ENCODE data around the gene ALAS1.

ALAS1 gene

DNA sequence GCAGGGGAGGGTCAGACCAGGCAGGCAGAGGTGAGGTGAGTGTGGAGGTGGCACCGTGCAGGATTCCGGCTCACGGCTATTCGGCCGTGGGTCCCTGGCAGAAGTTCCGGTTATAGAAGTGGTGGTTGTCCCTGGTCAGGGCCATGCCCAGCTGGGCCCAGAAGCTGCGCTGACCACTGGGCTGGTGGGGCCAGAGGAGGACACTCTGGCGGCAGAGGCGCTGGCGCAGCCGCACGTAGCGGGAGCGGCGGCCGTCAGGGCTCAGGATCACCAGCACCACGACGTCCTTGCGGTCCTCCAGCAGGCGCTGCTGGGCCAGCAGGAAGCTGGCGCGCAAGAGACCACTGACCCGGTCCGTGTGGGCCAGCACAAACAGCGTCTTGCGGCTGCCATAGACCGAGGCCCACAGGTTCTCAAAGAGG, 23.2 kb downstream of the ALAS1 start:
- DNase-seq (ENCODE audit: low read depth), result no peak

DNA sequence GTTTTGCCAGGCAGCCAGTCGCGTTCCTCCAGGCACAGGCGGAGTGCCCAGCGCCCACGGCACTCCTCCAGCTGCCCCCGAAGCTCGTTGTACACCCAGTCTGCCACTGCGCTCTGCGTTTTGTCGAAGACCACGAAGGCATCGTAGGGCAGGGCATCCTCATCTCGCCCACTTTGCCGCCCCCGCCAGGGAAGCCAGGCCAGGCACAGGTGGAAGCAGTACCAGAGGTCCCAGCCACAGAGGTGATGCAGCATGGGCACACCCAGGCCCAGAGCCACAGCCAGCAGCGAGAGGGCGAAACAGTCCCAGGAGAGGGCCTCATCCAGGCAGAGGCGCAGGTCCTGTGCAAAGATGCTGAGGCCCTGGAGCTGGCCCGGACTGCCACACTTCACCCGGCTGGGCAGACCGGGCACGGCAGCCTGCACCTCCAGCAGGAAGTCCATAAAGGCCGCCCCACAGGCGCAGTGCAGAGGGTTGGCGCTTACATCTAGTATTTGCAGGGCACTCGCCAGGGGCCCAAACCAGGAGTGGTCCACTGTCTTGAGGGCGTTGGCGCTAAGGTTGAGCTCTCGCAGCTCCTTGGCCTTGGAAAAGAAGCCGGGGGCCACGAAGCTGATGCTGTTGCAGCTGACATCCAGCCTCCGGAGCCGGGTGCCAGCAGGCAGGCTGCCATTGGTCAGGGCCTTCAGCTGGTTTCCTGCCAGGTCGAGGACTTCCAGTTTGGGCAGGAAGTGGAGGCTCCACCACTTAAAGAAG, 23.8 kb downstream of the ALAS1 start:
- no peak for DNase-seq (ENCODE audit: low read depth)

DNA sequence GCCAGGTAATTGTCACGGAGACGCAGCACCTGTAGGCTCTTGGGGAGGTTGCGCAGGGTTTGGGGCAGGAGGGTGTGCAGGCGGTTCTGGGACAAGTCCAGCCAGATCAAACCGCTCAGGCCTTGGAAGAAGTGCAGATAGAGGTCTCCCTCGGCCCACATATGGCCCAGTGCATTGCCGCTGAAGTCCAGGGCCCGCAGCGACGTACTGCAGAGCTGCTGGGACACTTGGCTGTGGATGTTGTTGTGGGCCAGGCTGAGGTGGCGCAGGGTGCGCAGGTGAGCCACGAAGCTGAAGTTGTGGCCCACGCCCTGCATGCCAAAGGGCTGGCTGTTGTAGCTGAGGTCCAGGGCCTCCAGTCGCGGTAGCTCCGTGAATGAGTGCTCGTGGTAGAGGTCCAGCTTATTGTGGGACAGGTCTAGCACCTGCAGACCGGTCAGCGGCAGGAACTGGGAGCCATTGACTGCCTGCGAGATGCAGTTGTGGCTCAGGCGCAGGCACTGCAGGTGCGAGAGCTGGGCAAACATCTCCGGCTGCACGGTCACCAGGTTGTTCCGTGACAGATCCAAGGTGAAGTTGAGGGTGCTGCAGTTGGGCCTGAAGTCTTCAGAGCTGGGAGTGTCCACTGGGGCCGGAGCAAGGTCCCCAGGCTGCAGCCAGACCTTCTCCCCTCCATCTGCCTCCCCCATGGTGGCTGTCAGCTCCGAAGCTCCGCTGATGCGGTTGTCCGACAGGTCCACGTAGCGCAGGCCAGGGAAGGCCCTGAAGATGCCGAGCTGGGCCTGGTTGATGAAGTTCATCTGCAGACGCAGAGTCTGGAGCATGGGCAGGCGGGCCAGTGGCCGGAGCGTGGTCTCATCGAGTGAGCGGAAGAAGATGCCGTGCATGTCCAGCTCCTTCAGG, 24.6 kb downstream of the ALAS1 start:
- no peak for DNase-seq (ENCODE audit: low read depth)

DNA sequence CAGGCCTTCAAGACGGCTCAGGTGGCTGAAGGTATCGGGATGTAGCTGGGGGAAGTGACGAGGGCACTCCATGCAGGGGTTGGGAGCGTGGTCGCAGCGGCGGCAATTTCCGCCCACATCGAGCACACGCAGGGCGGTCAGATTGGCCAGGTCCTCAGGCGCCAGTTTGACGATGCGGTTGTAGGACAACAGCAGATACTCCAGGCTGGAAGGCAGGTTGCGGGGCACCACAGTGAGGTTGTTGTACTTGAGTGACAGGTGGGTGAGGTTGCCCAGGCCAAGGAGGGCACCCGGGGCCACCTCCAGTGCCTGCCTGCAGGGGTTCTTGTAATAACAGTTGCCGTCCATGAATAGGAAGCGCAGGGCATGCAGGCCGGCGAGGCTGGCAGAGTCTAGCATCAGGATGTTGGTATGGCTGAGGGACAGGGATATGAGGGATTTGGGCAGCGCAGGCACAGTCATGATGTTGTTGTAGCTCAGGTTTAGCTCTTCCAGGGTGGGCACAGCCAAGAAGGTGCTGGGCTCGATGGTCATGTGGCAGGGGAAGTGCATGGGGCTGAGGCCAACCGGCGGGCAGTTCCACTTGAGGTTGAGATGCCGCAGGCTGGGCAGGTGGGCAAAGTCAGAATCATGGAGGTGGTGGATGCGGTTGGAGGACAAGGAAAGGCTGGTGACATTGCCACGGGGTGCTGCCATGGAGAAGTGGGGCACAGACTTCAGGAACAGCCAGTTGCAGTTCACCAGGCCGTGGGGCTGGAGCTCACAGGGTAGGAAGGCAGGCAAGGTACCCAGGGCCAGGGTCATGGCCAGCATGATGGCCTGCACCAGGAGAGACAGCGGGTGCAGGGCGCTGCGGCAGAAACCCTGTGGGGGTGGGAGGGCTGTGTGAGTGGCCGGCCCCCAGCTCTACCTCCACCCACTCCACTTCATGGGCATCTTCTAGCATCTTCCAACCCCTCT, 25.8 kb downstream of the ALAS1 start:
- DNase-seq (ENCODE audit: low read depth), result no peak

DNA sequence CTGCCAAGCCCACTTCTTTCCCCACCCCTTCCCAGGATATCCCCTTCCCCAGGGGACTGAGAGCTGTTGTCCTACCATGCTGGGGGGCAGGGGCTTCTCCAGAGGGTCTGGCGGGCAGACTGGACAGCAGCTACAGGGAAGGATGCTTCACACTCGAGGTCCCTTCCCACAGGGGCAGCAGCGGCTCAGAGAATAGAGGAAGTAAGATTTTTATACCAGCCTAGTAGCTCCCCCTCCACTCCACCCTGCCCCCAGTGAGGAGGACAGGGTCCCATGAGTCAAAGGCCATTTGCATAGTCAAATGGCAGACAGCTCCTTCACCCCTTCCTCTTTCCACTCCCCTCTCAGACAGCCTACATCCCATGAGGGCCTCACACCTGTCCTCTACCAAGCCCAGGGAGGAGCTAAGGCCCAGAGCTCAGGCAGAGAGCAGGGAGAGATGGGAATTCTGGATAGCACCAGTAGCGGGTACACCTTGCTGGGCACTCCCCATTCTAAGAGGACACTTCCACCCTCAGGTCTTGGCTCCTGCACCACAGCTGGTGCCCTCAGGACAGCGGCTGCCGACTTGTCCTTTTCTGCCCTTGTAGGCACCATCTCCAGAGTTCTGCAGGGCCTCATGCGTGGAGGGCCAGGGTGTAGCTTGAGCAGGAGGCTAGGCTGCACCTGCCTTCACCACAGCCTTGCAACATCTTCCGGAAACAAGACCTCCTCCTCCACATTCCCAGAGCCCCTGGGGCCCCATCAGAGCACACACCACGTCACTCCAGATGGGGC, 27.7 kb downstream of the ALAS1 start, which contains the start of gene TLR9:
Gene TLR9 (minus strand): TSS at position 194 of the 777 bp plus-strand sequence. CDS start 116 bp downstream, at position 78.
- no peak for DNase-seq (ENCODE audit: low read depth)

DNA sequence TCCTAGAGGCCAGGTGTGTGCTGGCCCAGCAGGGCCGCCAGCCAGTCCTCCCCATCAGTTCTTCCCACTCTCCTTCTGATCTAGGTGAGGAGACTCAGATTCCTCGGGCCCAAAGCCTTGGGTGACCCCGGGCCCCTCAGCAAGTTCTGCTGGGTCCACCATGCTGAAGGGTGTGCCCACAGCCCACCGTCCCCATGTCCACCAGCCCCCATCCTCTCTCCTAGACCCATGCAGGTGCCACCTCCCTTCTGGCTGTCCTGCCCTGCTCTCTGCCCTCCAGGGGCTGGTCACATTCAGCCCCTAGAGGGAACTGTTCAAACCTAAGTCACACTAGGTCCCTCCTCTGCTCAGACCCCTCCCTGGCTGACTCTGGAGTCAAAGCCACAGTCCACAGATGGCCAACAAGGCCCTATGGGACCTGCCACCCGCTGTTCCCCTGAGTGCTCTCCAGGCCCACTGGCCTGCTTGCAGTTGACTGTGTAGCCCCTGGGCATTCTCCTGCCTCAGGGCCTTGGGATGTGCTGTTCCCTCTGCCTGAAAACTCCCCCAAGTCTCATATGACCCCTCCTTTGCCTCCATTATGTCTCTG, 28.4 kb downstream of the ALAS1 start:
- no peak for DNase-seq (ENCODE audit: low read depth)

DNA sequence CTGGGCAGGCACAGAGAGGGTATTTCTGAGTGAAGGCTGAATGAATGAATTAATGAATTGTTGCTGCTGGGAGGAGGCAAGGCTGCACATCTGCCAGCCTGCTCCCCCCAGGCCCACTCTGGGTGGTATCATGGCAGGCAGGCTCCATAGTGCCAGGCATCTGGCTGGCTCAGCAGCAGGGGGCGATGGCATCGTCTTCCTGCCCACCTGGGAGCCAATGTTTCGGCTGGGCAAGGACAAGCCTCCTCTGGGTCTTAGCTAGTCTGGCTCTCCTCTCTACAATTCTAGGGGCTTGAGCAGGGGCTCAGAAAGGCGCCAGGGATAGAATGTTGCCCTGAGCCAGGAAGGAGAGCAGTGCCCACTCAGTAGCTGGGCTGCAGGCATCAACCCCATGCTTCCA, 29.2 kb downstream of the ALAS1 start:
- no peak for DNase-seq (ENCODE audit: low read depth)

DNA sequence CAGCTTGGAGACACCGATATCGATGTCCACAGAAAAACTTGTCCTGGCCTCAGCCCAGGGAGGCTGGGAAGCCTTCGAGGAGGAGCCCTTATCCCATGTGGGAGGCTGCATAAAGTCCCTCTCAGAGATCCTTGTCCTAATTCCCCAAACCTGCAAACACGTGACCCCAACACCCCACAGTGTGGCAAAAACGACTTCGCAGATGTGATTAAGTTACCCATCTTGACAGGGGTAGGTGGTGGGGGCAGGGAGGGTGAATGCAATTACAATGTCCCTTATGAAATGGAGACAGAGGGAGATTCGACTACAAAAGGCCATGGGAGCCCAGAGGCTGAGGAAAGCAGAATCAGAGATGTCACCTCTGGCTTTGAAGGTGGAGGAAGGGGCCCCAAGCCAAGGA, 29.8 kb downstream of the ALAS1 start:
- no peak for DNase-seq (ENCODE audit: low read depth)

DNA sequence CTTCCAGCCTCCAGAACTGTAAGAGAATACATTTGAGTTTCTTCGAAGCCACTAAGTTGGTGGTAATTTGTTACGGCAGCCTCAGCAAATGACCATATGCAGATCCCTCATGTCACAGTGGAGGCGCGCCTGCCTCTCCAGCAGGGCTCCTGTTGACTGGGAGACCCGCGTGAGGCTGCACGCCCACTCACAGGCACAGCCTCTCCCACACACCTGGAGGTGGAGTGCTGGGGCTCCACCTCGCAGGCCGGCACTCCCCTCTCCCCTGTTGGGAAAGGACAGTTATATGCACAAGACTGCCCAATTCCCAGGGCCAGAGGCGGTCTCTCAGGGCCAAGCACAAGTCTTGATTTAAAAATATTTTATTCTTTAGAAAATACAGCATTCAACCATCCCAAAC, 30.3 kb downstream of the ALAS1 start:
- DNase-seq (ENCODE audit: low read depth), result no peak

DNA sequence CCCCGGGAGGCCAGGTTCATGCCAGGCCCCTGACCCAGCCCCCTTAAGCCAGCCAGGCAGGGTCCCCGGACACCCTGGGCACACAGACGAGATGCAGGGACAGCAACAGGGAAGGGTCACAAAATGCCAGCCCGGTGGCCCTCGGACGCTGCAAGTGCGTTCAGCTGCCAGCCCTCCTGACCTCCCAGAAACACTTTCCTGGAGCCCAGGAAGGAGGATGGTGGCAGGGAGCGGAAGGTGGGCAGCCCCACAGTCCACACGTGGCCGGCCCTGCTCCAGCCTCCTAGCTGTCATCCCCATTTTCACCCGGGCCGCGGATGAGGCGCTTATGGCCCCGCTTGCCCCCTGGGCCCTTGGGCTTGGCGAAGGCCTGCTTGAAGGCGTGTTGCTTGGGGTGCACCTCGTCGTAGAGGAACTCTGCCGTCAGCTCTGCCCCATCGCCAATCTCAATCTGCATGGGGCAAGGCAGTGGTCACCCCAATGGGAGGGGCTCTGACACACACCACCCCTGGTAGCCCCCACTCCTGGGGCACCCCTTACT, 30.9 kb downstream of the ALAS1 start:
- no peak for DNase-seq (ENCODE audit: low read depth)

DNA sequence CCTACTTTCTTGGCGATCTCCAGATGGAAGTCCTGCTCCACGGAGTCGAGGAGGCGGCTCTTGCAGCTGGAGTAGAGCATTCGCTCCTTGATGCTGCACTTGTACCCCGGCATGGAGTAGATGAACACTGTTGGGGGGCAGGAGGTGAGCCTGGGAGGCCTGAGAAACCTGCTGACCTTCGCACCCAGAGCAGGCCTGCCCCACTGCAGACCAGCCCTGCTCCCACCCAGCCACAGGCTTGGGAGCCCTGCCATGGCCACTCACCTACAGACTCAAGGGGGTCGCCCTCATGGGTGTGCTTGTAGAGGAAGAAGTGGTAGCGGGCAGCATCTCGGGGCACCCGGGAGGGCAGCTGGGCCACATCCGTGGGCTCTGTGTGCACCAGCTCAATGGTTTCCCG, 31.7 kb downstream of the ALAS1 start:
- DNase-seq (ENCODE audit: low read depth), result no peak

DNA sequence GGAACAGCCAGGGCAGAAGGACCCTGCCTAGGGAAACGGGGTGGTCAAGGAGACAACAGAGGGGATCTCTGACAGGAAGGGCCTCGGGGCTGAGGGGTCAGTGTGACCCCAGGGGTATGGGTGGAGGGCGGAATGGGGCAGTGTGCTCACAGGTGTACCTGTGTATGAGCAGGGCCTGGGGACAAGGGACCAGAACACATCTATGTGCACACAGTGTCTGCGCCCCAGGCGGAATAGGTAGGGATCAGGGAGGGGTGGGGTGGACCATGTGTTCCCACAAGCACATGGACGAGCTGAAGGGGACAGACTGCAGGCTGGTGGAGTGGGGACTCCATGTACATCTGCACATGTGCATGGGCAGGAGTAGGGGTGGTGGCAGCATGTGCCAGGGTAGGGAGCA, 32.5 kb downstream of the ALAS1 start:
- DNase-seq (ENCODE audit: low read depth), result no peak

DNA sequence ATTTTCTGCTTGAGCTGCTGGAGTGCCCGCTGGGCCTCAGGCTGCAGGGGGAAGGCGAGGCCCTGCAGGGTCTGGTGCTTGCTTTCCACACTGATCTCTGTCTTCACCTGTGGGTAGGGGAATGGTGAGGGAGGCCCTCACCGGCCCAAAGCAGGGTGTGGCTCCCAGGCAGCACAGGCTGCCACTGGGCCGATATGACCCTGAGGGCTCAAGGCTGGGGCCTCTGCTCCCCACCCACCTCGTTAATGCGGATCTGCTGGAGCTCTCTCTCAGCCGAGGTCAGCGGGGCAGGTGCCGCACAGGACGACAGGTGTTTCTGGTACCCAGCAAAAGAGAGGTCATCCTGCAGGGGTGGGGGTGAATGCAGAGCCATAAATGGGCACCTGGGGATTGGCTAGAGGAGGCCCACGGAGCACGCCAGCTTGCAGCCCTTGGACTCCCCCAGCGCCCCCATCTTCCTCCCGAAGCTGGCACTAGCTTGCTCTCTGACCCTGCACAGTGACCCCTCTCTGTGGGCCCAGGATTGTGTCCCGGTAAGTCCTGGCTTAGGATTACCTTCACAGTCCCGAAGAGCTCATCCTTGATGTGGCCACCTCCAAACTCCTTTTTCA, 33.0 kb downstream of the ALAS1 start:
- DNase-seq (ENCODE audit: low read depth), result no peak

DNA sequence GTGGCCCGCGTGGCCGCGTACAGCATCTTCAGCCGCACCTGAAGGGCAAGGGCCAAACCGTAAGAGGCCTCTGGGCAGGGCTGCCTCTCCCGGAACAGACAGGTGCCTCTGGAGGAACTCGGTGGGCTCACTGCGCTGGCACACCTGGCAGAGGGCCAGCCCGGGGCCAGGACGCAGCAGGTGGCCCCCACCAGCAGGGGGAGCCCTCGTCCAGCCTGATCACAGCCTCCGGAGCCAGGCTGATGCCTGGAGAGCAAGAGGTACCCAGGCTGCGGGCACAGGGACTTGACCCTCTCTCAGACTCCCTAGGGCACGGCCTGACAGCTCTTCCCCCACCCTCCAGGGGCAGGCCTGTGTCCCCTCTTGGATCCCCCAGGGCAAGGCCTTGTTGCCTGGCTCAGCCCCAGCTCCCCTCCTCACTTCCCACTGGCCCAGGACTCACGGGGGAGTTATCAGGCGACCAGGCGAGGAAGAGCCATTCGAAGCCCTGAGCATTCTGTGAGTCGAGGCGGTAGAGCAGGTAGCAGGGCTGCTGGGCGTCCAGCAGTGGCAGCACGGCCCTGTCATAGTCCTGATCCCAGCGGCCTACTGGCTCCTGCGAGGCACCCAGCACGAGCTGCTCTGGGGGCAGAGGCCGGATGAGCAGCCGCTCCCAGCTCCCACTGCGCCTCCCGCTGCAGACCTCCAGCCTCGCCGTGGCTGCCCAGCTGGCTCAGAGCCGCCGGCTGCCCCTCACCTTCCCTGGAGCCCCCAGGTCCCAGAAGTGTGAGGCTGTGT, 33.7 kb downstream of the ALAS1 start:
- peak; percentile 82 for DNase-seq (ENCODE audit: low read depth)

DNA sequence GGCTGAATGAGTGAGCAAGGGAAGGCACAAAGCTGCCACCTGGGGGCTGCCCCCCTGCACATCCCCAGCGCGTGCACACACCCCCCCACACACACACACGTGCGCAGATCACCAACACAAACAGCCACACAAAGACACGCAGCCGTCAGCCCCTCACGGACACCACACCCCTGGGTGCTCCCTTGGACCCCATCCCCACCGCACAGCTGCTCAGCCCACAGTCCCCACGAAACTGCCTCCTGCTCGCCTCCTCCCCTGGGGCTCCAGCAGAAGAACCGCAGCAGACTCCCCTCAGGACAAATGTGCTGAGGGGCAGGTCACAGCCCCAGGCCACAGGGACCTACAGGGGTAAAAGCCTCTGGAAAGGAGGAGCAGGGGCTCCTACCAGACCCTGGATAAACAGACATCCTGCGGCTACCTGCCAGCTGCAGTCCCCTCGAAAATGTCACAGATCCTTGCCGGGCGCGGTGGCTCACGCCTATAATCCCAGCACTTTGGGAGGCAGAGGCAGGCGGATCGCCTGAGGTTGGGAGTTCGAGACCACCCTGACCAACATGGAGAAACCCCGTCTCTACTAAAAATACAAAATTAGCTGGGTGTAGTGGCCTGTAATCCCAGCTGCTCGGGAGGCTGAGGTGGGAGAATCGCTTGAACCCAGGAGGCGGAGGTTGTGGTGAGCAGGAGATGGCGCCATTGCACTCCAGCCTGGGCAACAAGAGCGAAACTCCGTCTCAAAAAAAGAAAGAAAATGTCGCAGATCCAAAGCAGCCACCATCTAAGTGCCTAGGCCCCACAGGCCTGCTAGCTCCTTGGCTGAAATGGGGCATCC, 34.5 kb downstream of the ALAS1 start:
- no peak for DNase-seq (ENCODE audit: low read depth)

DNA sequence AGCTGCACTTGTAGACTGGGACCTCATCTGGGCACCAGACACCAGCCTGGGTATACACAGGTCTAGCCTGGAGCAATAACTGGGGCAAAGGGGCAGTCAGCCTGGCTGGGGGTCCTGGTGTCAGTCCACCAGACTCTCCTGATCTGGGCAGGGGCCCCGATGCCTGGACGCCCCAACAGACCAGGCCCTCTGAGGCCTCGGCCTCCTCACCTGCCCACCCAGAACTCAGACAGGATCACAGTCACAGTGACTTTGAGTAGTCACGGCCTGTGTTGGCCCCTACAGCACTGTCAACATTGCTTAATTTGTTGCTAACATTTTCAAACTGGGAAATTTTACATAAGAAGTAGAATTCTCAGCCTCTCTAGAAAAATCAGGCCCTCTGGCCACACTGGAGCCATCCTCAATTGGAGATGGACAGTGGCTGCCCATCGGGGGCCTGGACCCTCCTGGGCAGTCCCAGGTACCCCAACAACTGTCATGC, 35.2 kb downstream of the ALAS1 start:
- no peak for DNase-seq (ENCODE audit: low read depth)

DNA sequence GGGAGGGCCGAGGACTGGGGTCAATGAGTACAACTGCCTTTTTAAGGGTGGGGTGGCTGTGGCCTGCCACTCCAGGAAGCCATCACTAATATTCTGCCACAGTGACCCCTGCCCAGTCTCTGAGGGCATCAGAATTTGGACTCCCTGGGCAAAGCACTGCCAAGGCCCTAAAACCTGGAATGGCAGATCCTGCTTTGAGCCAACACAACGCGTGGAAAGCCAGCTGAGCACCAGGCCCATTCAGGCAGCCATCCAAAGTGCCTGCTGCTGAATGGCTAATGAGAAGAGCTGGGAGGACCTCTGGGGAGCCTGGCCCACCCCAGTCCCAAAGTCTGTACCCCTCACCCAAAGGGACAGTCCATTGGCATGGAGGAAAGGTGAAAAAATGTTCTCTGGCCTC, 36.0 kb downstream of the ALAS1 start:
- no peak for DNase-seq (ENCODE audit: low read depth)
